HEK293T (cell line): Measurements from ENCODE around the gene PRKCZ.

Source experiments
- ARNT ChIP-seq: fragments of 450-650 bp; IDR thresholded peaks from 2 replicates; pipeline ENCODE4 v1.6.1; 2017; ENCODE audit warnings: mild to moderate bottlenecking
- BHLHE40 ChIP-seq: fragments of 450-650 bp; IDR thresholded peaks from 2 replicates; pipeline ENCODE4 v1.6.1; 2016; ENCODE audit warnings: mild to moderate bottlenecking, moderate library complexity, borderline replicate concordance
- ELF4 ChIP-seq: fragments of 450-650 bp; IDR thresholded peaks from 2 replicates; pipeline ENCODE4 v1.6.1; 2017; ENCODE audit warnings: antibody characterized with exemption
- FOXM1 ChIP-seq: fragments of 450-650 bp; IDR thresholded peaks from 2 replicates; pipeline ENCODE4 v1.6.1; 2017; ENCODE audit warnings: mild to moderate bottlenecking, borderline replicate concordance
- SP1 ChIP-seq: fragments of 450-650 bp; IDR thresholded peaks from 2 replicates; pipeline ENCODE4 v1.6.1; 2017
- TARDBP ChIP-seq: fragments of 450-650 bp; IDR thresholded peaks from 2 replicates; pipeline ENCODE4 v1.6.1; 2016
- ZNF384 ChIP-seq: fragments of 450-650 bp; IDR thresholded peaks from 2 replicates; pipeline ENCODE4 v1.6.1; 2016

GRCh38 chr1:2052756-2053155, 2.5 kb downstream of the PRKCZ start:
- TF ChIP-seq BHLHE40 (no peak), SP1 (no peak), ARNT (no peak), ELF4 (no peak), FOXM1 (no peak), ZNF384 (no peak), TARDBP (no peak)
